ENCODE results near the gene B3GNT5.
A peak's percentile ranks its signal among the peaks of the same experiment; 100 is the strongest.

B3GNT5 gene

DNA sequence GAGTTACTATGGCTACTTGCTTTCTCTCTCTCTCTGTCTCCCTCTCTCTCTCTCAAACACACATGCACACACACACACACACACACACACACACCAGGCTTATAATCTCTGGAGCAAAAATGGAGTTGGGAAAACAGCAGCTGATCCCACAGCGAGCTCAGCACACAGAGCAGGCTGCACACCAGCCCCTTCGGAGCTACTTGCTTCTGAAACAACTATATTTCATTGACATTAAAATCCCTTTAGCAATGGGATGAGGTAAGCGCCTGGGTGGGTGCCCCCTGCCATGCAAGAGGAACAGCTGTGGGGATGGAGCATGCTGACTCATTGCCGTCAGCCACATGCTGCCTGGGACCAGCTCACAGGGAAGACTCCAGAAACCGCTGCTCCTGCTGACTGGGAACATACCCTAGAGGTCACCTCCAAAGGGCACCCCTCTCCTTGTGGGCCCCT, 45.7 kb downstream of the B3GNT5 start:
- DNase-seq: peak; percentile 81

DNA sequence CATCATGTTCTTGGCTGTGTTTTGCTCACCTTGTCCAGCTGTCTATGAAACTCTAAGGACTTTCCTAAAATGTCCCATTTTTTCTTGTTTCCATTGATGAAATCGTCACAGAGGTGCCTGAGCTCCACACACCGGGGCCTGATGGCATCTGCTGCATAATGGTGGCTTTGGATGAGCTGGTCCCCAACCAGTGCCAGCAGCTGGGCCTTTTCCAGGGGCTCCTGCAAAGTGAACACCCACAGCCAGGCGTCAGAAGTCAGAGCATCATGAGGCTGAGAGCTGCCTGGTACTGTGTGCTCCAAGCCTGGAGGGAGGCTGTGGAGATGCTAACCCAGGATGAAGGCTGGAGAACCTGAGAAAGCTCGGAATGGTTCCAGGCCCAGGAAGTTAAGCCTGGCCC, 46.9 kb downstream of the B3GNT5 start:
- DNase-seq: no peak

DNA sequence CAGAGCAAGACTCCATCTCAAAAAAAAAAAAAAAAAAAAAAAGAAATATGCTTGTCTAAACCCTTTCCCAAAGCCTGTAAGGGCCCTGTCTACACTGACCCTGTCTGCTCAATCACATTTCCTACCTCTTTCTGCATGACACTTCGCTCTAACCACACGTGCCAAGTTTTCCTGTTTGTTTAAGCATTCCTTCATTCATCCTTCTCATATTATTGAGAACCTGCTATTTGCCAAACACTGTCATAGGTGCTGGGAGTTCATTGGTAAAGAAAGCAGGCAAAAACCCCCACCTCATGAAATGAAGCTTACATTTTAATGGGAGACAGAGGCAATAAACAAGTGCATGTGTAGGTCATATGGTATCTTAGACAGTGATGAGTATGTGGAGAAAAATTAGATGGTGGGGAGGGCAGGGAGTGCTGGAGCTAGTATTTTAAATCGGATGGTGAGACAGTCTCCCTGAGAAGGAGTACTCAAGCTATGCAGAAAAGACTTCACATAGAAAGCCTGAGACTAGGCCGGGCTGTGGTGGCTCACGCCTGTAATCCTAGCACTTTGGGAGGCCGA, 48.0 kb downstream of the B3GNT5 start:
- DNase-seq: no peak

DNA sequence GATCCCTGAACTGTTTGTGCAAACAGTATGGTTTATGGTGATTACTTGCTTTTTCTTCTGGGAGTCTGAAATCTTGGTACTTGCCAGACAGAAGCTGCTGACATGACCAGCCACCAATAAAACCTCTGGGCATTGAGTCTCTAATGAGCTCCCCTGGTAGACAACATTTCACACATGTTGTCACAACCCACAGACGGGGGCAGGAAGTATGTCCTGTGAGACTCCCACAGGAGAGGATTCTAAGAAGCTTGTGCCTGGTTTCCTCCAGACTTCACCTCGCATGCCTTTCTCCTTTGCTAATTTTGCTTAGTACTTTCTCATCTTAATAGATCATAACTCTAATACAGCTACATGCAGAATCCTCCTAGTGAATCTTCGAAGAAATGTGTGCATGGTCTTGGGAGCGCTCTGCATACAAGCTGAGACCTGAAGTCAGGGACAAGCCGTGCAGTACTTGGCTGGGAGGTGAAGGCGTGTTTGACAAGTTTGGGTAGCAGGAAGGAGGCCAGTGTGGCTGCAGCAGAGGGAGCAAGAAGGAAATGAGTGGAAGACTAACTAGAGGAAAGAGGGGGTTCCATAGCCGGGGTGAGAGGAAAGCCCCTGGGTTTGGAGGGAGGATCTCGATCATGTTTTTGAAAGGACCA, 49.0 kb downstream of the B3GNT5 start:
- DNase-seq: no peak

DNA sequence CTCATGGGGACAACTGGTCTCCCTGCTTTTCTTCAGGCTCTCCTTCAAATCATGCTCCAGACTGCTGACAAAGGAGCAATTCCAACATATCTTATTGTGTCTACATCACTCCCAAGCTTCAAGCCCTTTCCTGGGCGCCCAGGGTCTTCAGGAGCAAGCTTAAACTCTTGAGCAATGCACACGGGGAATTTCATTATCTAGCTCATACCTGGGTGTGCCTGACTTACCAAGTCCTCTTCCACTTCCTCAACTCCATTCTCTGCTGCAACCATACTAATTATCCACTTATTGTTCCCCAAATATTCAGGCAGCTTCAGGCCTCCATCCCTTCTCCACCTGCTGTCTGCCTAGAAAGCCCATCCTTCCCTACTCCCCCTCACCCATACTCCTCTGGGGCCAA, 50.6 kb downstream of the B3GNT5 start:
- DNase-seq: no peak

DNA sequence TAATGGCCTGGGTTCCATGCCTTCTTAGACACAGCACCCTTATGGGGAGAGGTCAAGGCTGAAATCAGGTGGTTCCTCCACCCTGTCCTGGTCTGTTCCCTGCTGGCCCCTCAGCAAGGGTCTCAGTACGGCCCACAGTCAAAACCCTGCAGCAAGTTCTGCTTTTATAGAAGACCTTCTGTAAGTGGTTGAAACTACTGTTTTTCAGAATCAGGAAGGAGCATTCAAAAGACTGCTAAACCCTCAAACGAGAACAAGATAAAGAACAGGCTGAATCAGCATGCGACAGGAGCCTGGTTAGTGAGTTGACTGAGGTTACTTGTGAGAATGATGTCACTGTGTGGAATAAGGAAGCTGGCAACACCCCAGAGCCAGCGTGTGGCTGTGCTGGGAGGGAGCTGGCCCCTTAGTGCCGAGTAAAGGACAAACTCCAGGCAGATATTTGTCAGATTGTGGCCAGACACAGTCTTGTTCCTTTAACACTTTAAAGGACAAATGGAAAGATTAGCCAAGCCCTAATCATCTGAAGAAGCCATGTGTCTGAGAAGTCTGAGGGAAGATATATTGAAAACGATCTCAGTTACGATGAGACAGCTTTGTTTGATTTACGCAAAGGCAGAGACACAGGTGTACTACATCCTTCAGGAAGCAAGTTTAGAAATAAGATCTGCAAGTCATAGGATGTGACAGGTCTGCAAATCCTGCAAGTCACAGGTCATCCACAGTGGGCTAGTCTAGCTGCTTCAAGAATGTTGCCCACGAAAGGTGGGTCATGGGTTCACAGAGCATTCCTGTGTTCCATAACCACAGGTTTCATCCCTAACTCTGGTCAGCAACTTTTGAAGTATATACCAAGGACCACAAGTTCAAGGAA, 54.0 kb downstream of the B3GNT5 start:
- DNase-seq: no peak

DNA sequence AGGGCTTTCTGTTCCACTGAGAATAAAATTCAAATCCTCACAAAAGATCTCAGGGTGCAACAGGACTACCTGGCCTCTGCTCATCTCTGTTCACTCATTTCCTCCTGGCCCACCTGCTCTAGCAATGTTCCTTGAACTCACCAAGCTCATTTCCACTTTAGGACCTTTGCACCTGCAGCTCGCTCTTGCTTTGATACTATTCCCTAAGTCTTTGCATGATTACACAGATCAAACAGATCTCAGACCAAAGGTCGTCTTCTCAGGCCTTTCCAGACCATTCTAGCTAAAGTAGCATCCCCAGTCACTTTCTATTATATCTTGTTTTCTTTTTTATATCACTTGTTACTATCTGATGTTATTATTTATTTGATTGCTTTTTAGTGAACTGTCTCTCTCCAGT, 54.7 kb downstream of the B3GNT5 start:
- no peak for DNase-seq

DNA sequence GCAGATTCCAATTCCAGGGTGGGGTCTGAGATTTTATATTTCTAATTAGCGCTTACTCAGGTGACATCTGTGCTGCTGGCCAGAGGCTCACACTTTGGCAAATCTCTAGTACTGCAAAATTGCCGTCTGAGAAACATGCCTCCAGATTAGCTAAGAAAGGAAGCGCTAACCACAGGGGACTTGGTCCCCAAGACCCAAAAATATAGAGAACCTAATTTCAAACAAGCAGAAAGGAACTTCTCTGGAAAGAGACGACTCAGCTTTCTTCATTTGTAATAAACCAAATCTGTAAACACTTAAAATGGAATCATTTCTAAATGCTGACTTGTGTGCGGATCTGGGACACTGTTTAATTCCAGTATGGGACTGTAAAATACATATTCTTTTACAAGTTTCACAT, 55.7 kb downstream of the B3GNT5 start:
- DNase-seq: no peak

DNA sequence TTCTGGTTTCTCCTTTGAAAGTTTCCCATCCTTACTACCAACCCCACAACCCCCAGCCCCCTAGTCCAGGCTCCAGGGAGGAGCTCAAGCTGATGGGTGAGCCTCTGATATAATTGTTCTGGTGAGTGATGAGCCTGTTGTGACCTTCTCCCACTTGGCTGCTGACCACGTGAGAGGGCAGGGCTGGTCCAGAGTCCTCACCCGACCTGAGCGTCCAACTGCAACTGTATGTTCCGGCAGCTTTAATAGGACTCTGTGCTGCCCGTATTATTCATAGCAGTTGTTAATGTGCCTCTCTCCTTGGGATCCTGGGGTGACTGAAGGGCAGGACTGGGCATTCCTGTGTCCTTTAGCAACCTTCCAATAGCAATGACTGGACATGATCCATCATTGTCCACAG, 56.2 kb downstream of the B3GNT5 start:
- DNase-seq: no peak

DNA sequence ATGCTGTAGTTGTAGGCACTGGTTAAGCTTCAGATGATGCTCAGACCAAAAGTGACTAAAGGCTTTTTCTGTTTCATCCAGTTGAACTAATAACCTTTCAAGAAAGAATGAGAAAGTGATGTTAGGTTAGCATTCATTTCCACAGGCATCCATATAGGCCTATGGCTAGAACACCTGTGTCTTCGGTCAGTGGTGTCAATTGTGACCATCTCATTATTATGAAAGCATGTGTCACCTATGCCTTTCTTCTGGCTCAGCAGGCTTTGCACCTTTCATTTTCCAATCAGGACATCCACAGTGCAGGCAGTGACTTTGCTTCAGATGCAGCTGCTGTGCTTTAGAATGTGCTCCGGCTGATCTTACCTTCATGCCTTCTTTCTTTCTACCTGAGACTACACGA, 57.9 kb downstream of the B3GNT5 start:
- no peak for DNase-seq

DNA sequence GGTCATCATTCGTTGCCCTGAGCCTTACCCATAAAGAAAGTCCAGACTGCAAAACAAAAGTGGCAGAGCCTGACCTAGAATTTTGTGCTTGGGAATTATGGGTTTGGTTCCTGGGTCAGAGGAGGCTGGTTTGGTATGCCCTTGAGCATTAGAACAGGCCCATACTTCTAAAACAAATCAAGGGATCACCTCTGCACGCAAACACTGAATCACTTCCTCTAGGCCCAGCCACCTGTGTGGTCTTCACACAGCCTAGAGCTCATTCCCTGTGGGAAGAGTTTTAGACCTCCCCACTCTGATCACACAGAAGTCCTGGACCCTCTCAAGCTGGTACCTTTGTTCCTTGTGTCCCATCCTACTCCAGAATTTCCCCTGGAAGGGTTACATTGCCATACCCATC, 59.4 kb downstream of the B3GNT5 start:
- no peak for DNase-seq

DNA sequence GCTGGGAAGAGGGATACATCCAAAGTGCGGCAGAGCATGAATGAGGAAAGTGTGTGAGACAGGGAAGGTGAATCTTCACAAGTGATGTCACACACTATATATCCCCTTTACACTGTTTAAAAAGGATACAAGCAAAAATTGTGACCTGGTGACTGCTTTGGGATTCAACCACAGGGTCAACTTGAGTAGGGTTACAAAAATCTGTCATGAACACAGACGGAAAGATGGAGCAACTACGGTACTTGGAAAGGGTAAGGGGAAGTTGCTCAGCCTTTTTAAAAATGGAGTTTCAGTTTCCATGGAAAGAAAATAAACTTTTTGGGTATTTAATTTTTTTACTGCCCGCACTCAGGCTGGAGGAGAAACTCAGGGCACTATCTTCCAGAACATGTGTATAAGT, 60.3 kb downstream of the B3GNT5 start:
- no peak for DNase-seq

DNA sequence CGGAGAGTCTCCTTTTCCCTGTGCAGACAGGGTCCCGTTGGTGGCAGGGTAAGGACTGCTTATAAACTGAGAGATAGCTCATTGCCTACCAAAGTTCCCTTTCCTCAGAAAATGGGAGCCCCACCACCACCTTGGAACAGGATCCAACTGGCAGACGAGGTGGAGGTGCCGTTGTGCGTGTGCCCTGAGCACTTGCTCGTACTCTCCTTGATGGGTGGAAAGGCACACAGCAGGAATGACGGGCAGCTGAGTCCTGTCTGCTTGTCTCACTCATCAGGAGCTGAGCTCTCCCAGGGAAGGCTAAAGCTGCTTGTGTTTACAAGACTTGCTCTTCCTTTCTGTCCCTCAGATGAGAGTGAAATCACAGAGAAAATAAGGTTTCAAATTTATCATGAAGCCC, 60.7 kb downstream of the B3GNT5 start:
- no peak for DNase-seq

DNA sequence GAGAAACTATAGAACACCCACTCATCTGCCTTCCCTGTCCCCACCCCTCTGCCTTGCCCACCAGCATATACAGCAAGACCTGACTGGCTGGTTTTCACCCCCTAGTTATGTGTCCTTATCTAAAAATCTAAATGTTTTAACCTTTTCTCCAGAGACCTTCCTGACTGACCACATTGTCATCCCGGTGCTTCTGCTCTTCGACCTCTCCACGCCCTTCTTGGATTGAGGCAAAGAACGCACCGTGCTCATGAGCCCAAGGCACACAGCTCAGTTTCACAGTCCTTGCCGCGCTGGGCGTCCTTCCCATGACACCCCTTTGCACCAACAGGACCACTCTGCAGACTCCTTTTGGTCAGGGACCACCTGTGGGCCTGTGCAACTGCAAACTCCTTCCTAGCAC, 62.7 kb downstream of the B3GNT5 start:
- DNase-seq: no peak

DNA sequence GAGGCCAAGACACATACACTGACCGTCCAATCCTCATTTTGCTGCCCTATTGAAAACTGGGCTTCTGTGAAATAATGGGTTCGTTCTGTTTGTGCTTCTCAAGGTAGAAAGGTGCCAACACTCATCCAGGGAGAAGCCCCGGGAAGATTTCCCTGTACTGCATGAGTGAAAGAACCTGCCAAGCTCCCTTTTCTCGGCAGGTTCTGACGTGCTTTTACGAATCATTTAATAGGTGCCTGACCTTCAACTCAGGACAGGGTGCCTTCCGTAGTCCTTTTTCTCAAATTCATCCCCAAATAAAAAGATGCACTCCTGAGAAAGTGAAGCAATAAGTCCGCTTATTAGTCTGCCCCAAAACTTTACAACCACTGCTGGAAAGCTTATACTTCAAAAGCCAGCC, 64.2 kb downstream of the B3GNT5 start:
- DNase-seq: no peak

DNA sequence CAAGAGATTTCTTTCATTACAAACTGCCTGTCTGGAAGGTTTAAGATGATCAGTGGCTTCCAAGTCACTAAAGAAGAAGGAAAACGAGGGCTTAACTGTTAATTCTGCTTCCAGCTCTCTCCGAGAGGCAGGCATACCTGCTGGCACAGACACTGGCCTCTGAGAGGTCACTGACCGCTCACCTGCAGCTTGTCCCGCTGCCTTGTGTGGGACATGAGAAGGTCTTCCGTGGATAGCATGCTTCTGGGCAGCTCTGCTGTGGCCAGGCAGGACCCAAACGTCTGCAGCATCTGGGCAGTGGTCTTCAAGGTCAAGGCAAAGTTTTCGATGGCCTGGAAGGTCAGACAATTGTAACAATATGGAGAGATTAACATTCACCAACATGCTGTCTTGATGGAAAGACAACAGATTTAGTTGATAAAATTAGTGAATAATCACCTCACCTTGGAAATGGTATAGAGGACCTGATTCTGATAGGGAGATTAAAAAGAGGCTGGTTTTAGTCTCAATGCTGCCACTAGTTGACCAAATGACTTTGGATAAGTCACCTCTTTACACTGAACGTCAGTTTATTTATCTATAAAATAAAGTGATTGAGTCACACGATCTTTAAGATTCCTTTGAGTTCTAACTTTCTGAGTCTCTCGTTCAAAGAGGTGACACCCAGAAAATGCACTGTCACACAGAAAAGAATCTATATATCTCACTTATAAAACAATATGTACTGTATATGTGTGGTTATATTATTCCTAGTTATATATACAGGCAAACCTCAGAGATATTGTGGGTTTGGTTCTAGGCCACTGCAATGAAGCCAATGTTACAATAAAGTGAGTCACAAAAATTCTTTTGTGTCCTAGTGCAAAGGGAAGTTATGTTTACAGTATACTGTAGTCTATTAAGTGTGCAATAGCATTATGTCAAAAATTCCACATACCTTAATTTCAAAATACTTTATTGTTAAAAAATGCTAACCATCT, 65.1 kb downstream of the B3GNT5 start:
- no peak for DNase-seq

DNA sequence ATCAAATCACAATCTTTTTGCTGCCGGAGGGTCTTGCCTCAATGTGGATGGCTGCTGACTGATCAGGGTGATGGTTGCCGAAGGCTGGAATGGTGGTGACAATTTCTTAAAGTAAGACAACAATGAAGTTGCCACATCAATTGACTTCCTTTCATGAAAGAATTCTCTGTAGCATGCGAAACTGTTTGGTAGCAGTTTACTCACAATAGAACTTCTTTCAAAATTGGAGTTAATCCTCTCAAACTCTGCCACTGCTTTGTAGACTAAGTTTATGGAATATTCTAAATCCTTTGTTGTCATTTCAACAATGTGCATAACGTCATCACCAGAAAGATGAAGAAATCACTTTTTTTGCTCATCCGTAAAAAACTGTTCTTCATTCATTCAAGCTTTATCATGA, 65.8 kb downstream of the B3GNT5 start:
- no peak for DNase-seq

DNA sequence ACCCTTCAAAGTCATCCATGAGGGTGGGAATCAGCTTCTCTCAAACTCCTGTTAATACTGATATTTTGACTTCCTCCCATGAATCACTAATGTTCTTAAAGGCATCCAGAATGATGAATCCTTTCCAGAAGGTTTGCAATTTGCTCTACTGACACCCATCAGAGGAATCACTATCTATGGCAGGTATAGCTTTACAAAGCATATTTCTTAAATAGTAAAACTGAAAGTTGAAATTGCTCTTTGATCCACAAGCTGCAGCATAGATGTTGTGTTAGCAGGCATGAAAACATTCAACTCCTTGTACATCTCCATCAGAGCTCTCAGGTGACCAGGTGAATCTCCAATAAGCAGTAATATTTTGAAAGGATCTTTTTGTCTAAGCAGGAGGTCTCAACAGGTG, 66.3 kb downstream of the B3GNT5 start:
- no peak for DNase-seq
